Activated CD4-positive, alpha-beta T cell treated with anti-CD3 and anti-CD28 coated beads, Interleukin-2, Interleukin-6, amounts not matched to agents 100 ng/mL and 50 ng/mL, durations not matched to agents 16 hours and 8 hours (primary cell): ENCODE results near the gene PCDHA9.
A peak's percentile ranks its signal among the peaks of the same experiment; 100 is the strongest.
"Not testable (repeated sequence)": the region's sequence is repeated elsewhere in the genome, so short reads cannot be mapped to it uniquely, and the experiment has no call there.

ENCODE experiments used
- DNase-seq: peaks from one replicate; pipeline ENCODE4 v3.0.0-alpha.2; 2020

The PCDHA9 gene, protein sequence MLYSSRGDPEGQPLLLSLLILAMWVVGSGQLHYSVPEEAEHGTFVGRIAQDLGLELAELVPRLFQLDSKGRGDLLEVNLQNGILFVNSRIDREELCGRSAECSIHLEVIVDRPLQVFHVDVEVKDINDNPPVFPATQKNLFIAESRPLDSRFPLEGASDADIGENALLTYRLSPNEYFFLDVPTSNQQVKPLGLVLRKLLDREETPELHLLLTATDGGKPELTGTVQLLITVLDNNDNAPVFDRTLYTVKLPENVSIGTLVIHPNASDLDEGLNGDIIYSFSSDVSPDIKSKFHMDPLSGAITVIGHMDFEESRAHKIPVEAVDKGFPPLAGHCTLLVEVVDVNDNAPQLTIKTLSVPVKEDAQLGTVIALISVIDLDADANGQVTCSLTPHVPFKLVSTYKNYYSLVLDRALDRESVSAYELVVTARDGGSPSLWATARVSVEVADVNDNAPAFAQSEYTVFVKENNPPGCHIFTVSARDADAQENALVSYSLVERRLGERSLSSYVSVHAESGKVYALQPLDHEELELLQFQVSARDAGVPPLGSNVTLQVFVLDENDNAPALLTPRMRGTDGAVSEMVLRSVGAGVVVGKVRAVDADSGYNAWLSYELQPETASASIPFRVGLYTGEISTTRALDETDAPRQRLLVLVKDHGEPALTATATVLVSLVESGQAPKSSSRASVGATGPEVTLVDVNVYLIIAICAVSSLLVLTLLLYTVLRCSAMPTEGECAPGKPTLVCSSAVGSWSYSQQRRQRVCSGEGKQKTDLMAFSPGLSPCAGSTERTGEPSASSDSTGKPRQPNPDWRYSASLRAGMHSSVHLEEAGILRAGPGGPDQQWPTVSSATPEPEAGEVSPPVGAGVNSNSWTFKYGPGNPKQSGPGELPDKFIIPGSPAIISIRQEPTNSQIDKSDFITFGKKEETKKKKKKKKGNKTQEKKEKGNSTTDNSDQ

DNA sequence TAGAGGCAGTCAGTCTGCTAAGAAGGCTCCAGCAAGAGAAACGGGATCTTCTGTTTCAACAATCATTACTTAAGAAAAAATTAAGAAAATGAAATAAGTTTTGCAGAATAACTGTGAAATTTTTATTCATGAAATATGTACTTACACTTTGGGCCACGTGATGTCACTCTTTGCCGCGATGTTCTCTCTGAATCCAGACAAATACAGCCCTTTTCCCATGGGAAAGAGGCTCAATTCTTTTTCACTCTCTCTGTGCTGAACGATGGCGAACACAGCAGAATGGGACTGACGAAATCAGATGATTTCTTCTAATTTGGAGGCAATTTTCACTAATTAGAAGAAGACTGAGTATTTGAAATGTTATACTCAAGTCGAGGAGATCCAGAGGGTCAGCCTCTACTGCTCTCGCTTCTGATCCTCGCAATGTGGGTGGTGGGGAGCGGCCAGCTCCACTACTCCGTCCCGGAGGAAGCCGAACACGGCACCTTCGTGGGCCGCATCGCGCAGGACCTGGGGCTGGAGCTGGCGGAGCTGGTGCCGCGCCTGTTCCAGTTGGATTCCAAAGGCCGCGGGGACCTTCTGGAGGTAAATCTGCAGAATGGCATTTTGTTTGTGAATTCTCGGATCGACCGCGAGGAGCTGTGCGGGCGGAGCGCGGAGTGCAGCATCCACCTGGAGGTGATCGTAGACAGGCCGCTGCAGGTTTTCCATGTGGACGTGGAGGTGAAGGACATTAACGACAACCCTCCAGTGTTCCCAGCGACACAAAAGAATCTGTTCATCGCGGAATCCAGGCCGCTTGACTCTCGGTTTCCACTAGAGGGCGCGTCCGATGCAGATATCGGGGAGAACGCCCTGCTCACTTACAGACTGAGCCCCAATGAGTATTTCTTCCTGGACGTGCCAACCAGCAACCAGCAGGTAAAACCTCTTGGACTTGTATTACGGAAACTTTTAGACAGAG is at the start of gene PCDHA9:
Gene PCDHA9 (plus strand): TSS at position 244 of the 964 bp plus-strand sequence. CDS start 114 bp downstream, at position 358.
- not testable (repeated sequence) for DNase-seq

DNA sequence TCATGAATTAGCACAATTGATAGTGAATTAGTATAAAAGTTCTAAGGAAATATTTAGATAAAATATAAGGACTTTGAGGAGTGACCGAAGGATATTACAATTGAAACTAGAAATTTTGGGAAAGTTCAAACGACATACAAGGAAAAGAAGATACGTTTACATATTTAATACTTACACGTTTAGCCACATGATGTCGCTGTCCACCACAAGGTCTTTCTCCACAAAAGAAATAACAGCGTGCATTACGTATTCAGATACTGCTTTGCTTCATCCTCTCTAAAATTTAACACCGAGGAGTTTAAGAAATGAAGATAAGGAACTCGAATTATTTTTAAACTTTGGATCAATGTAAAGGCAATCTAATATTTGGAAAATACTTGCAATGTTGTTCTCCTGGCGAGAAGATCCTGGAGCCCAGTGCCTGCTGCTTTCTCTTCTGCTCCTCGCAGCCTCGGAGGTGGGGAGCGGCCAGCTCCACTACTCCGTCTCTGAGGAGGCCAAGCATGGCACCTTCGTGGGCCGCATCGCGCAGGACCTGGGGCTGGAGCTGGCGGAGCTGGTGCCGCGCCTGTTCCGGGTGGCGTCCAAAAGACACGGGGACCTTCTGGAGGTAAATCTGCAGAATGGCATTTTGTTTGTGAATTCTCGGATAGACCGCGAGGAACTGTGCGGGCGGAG is 47.2 kb upstream of the PCDHA9 start, which contains the start of gene PCDHA3:
Gene PCDHA3 (plus strand): TSS at position 242 of the 678 bp plus-strand sequence.
- no peak for DNase-seq

DNA sequence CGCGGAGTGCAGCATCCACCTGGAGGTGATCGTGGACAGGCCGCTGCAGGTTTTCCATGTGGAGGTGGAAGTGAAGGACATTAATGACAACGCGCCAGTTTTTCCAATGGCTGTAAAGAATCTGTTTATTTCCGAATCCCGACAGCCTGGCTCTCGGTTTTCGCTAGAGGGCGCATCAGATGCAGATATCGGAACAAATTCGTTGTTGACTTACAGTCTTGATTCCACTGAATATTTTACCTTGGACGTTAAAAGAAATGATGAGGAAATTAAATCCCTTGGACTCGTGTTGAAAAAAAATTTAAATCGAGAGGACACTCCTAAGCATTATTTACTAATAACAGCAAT is 46.7 kb upstream of the PCDHA9 start:
- DNase-seq = no peak

DNA sequence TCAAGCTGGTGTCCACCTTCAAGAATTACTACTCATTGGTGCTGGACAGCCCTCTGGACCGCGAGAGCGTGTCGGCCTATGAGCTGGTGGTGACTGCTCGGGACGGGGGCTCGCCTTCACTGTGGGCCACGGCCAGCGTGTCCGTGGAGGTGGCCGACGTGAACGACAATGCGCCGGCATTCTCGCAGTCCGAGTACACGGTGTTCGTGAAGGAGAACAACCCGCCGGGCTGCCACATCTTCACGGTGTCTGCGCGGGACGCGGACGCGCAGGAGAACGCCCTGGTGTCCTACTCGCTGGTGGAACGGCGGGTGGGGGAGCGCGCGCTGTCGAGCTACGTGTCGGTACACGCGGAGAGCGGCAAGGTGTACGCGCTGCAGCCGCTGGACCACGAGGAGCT is 45.8 kb upstream of the PCDHA9 start:
- not testable (repeated sequence) for DNase-seq

DNA sequence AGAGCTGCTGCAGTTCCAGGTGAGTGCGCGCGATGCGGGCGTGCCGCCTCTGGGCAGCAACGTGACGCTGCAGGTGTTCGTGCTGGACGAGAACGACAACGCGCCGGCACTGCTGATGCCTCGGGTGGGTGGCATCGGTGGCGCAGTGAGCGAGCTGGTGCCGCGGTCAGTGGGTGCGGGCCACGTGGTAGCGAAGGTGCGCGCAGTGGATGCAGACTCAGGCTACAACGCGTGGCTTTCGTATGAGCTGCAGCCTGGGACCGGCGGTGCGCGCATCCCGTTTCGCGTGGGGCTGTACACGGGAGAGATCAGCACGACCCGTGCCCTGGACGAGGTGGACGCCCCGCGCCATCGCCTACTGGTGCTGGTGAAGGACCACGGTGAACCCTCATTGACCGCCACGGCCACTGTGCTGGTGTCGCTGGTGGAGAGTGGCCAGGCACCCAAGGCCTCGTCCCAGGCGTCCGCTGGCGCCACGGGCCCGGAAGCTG is 45.4 kb upstream of the PCDHA9 start:
- no peak for DNase-seq

DNA sequence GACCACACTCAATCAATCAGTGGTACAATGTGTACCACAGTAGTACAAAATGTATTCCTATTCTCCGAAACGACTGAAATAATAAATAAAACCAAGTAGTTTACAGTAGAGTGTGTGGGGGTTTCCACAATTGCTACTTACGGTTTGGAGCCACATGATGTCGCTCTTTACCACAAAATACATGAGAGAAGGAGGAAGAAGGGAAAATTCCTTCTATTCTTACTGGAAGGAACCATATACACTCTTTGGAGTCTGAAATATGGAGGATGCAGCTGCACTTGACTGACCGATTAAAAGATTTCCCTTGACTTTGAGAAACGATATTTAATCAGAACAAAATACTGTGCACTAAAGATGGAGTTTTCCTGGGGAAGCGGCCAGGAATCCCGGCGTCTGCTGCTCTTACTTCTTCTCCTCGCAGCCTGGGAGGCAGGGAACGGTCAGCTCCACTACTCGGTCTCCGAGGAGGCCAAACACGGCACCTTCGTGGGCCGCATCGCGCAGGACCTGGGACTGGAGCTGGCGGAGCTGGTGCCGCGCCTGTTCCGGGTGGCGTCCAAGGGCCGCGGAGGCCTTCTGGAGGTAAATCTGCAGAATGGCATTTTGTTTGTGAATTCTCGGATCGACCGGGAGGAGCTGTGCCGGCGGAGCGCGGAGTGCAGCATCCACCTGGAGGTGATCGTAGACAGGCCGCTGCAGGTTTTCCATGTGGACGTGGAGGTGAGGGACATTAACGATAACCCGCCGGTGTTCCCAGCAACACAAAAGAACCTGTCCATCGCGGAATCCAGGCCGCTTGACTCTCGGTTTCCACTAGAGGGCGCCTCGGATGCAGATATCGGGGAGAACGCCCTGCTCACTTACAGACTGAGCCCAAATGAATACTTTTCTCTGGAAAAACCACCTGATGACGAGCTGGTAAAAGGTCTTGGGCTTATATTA is 41.1 kb upstream of the PCDHA9 start, which contains the start of gene PCDHA4:
Gene PCDHA4 (plus strand): TSS at position 235 of the 942 bp plus-strand sequence.
- DNase-seq = peak; percentile 33

DNA sequence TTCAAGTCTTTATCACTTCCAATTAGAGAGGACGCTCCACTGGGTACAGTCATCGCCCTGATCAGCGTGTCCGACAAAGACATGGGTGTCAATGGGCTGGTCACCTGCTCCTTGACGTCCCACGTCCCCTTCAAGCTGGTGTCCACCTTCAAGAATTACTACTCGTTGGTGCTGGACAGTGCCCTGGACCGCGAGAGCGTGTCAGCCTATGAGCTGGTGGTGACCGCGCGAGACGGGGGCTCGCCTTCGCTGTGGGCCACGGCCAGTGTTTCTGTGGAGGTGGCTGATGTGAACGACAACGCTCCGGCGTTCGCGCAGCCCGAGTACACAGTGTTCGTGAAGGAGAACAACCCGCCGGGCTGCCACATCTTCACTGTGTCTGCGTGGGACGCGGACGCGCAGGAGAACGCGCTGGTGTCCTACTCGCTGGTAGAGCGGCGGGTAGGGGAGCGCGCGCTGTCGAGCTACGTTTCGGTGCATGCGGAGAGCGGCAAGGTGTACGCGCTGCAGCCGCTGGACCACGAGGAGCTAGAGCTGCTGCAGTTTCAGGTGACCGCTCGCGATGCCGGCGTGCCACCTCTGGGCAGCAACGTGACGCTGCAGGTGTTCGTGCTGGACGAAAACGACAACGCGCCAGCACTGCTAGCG is 39.8 kb upstream of the PCDHA9 start:
- DNase-seq = not testable (repeated sequence)

DNA sequence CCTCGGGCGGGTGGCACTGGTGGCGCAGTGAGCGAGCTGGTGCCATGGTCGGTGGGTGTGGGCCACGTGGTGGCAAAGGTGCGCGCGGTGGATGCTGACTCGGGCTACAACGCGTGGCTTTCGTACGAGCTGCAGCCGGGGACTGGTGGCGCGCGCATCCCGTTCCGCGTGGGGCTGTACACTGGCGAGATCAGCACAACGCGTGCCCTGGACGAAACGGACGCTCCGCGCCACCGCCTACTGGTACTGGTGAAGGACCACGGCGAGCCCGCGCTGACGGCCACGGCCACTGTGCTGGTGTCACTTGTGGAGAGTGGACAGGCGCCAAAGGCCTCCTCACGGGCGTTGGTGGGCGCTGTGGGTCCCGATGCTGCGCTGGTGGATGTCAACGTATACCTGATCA is 39.3 kb upstream of the PCDHA9 start:
- no peak for DNase-seq

DNA sequence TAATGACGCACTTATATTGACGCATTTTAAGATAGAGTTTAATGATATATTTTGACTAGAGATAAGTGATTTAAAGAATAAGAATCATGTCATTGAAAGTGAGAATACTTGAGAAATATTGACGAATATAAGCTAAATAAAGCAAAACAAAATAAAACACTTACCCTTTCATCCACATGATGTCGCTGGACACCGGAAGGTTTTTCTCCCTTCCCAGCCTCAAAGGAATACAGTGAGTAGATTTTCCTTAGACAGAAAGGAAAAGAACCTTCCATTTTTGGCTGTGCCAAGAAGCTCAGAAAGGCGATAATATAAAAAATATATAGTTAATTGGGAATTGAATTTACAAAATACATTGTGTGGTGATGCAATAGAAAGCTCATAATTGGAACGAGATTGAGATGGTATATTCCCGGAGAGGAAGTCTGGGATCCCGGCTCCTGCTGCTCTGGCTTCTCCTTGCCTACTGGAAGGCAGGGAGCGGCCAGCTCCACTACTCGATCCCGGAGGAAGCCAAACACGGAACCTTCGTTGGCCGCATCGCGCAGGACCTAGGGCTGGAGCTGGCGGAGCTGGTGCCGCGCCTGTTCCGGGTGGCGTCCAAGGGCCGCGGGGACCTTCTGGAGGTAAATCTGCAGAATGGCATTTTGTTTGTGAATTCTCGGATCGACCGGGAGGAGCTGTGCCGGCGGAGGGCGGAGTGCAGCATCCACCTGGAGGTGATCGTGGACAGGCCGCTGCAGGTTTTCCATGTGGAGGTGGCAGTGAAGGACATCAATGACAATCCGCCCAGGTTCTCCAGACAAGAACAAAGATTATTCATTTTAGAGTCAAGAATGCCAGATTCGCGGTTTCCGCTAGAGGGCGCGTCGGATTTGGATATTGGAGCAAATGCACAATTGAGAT is 26.6 kb upstream of the PCDHA9 start, which contains the start of gene PCDHA5:
Gene PCDHA5 (plus strand): TSS at position 239 of the 906 bp plus-strand sequence.
- peak; percentile 22 for DNase-seq

DNA sequence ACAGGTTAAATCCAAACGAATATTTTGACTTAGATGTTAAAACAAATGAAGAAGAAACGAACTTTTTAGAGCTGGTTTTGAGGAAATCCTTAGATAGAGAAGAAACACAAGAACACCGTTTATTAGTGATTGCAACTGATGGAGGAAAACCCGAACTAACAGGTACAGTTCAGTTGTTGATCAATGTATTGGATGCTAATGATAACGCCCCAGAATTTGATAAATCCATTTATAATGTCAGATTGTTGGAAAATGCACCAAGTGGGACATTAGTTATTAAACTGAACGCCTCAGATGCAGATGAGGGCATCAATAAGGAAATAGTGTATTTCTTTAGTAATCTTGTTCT is 25.9 kb upstream of the PCDHA9 start:
- no peak for DNase-seq

DNA sequence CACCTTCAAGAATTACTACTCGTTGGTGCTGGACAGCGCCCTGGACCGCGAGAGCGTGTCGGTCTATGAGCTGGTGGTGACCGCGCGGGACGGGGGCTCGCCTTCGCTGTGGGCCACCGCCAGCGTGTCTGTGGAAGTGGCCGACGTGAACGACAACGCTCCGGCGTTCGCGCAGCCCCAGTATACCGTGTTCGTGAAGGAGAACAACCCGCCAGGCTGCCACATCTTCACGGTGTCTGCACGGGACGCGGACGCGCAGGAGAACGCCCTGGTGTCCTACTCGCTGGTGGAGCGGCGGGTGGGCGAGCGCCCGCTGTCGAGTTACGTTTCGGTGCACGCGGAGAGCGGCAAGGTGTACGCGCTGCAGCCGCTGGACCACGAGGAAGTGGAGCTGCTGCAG is 25.2 kb upstream of the PCDHA9 start:
- DNase-seq = not testable (repeated sequence)

DNA sequence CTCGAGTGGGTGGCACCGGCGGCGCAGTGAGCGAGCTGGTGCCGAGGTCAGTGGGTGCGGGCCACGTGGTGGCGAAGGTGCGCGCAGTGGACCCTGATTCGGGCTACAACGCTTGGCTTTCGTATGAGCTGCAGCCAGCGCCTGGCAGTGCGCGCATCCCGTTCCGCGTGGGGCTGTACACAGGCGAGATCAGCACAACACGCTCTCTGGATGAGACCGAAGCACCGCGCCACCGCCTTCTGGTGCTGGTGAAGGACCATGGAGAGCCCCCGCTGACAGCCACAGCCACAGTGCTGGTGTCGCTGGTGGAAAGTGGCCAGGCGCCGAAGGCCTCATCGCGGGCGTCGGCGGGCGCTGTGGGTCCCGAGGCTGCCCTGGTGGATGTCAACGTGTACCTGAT is 24.7 kb upstream of the PCDHA9 start:
- no peak for DNase-seq

DNA sequence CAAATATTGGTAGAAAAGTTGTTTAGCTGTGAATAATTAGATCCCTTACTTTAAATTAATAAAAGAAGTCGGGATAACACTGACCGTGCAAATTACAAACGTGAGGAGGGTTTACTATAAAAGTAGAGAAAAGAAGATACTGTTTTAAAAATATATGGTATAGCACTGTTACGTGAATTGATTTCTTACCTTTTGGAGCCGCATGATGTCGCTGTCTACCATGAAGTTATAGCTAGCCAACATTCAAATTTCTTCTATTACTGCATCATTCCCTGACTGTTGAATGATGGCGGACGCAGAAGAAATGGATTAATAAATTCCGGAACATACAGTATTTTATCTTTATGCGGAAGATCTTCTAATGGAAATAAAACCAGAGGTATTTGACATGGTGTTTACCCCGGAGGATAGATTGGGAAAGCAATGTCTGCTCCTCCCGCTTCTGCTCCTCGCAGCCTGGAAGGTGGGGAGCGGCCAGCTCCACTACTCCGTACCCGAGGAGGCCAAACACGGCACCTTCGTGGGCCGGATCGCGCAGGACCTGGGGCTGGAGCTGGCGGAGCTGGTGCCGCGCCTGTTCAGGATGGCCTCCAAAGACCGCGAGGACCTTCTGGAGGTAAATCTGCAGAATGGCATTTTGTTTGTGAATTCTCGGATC is 20.3 kb upstream of the PCDHA9 start, which contains the start of gene PCDHA6:
Gene PCDHA6 (plus strand): TSS at position 257 of the 658 bp plus-strand sequence. CDS start 132 bp downstream, at position 389.
- no peak for DNase-seq

DNA sequence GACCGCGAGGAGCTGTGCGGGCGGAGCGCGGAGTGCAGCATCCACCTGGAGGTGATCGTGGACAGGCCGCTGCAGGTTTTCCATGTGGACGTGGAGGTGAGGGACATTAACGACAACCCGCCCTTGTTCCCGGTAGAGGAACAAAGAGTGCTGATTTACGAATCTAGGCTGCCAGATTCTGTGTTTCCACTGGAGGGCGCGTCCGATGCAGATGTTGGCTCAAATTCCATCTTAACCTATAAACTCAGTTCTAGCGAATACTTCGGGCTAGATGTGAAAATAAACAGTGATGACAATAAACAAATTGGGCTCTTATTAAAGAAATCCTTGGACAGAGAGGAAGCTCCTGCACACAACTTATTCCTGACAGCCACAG is 19.8 kb upstream of the PCDHA9 start:
- no peak for DNase-seq

DNA sequence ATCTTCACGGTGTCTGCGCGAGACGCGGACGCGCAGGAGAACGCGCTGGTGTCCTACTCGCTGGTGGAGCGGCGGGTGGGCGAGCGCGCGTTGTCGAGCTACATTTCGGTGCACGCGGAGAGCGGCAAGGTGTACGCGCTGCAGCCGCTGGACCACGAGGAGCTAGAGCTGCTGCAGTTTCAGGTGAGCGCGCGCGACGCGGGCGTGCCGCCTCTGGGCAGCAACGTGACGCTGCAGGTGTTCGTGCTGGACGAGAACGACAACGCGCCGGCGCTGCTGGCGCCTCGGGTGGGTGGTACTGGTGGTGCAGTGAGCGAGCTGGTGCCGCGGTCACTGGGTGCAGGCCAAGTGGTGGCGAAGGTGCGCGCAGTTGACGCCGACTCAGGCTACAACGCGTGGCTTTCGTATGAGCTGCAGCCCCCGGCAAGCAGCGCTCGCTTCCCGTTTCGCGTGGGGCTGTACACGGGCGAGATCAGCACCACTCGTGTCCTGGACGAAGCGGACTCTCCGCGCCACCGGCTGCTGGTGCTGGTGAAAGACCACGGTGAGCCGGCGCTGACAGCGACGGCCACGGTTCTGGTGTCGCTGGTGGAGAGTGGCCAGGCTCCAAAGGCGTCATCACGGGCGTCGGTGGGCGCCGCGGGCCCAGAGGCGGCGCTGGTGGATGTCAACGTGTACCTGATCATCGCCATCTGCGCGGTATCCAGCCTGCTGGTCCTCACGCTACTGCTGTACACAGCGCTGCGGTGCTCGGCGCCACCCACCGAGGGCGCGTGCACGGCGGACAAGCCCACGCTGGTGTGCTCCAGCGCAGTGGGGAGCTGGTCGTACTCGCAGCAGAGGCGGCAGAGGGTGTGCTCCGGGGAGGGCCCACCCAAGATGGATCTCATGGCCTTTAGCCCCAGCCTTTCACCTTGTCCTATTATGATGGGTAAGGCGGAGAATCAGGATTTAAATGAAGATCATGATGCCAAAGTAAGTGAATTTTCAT is 18.4 kb upstream of the PCDHA9 start:
- not testable (repeated sequence) for DNase-seq

DNA sequence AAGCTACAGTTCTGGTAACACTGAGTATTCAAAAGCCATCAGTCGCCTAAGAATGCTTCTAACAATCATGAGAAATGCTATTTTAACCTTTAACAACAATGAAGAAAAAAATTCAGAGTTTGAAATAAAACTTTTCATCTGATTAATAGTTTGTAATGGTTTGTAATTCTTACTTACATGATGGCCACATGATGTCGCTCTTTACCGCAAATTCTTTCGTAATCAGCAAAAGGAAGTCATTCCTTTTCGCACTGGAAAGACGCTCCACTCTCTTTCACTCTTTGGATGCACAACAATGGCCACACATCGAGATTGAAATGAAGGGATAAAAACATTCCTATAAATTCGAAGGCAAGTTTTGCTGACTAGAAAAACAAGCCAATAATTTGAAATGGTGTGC is 14.2 kb upstream of the PCDHA9 start, which contains the start of gene PCDHA7:
Gene PCDHA7 (plus strand): TSS at position 277 of the 400 bp plus-strand sequence. CDS start 115 bp downstream, at position 392.
- DNase-seq = no peak
